H4 (cell line): ENCODE data around the gene GPC5. TPM values are rescaled to one million over a fixed set of nuclear protein-coding genes. Genes with fewer than 3 reads are reported as not detected.

Source experiments
- DNase-seq: peaks from one replicate; pipeline ENCODE4 v3.0.0-alpha.2; 2015; ENCODE audit warnings: low spot score
- total RNA-seq: library from RNA; depleted of rRNA; stranded (reverse); fragments of >200 nt; shearing (Covaris generic); gene quantifications from 2 replicates; pipeline ENCODE4 v1.2.3, GENCODE V29; 2014

Gene GPC5
- total RNA-seq, 1 experiment from 2014 or later = 1.5 TPM

DNA sequence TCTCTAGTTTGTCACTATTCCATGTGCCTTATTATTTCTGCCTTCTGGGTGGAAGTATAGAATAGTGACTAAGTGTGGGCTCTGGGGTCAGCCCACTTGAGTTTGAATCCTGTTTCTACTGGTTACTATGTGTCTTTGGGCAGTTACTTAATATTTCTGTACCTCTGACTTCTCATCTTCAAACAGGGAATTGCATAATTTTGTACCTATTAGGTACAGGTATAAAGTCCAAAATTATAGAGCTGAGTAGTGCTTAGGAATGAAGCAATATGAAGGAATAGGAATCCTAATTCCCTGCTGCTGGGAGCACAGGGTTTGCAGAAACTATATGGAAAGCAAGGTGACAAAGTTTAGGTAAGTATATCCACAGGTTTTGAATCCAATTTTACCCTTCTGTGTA is 564.5 kb downstream of the GPC5 start:
- DNase-seq = no peak

DNA sequence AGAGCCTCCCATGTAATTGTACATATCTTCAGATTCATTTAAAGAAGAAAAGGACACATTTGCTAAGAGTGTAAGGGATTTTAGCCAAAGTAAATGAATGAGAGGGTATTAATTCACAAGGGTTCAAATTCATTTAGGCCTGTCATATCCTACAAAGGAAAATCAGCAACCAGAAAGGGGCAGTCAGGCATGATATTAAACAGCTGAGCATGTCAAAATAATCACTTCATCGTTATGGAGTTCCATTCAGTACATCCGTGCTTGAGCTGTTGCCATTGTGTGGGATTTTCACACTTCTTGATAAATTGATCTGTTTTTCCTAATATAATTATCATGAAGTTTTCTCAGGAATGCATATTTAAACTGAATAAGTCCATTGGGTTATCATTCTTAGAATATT is 567.1 kb downstream of the GPC5 start:
- no peak for DNase-seq

DNA sequence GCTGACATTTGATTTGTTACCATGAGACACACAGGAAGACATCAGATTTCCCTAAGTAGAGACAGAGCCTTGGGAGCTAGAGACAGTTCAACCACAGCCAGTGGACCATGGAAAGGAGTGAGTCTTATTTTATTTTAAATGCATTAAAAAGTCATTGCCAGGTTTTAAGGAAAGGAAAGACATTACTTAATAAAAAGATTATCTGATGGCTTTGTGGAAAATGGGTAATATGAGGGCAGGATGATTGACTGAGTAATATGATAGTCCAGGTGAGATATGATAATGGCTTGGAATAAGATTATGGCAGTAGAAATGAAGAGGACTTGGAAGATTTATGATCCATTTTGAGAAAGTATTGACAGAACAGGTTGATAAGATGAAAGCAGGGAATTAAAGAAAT is 580.1 kb downstream of the GPC5 start:
- no peak for DNase-seq

DNA sequence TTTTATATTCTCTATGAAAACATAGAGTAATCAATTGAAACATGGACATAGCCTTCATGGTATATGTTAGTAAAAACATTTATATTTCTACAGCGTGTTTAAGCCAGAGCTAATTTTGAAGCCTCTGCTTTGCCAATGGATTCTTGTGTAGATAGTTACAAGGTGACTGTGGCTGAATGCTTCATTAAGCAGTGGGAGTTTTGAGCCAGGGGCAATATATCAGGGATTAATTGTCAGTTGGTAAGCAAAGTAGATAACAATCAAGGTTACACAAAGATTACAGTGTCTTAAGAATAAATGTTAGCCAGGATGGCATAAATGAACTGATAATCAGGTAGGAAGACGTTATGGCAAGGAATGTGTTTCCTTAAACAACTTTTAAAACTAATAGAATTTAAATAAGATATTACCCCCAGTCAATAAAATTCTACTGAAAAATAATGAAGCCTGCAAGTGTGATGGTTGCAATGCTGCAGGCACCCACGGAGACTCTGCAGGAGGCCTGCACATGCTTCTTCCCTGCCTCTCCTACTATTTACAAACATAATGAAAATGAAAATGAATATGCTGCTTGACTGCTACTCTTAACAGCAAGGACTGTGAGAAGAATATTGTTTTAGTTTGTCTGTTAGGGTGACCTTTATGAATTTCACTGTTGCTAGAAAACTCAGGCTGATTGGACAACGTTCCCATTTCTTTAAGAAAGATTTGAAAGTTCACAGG is 588.5 kb downstream of the GPC5 start:
- DNase-seq = no peak

DNA sequence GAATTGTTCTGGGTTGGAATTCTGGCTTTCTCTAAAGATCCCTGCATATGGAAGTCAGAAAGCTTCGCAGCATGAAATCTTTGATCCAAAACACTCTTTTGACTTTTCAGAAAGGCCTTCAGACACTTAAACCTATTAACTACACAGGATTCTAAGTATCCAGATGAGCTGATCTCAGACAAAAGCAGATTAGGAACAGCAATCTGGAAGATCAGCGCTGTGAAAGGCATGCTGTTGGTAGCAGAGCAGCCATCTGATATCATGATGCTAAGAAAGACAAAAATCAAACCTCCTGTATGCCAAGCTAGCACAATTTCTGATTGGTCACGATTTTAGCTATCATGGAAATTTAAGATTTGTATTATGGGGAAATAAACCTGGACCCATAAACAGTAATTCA is 589.9 kb downstream of the GPC5 start:
- DNase-seq = no peak

DNA sequence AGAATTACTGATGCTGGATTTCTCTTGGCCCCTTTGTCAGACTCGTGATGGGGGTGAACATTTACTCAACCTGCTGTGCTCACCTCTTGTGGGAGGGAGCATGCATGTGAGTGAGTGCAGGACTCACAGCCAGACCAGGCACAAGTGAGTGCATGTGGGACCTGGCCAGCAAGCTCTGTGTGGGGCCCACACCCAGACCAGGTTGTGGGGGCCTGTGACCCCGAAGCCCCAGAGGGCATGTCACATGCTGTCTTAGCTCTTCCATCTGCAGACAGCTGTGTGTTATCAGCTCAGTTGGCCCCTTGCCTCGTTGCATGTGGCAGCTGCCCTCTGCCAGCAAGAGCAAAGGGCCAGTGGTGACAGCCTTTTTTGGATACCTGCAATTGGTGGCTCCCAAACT is 614.4 kb downstream of the GPC5 start:
- DNase-seq = no peak

DNA sequence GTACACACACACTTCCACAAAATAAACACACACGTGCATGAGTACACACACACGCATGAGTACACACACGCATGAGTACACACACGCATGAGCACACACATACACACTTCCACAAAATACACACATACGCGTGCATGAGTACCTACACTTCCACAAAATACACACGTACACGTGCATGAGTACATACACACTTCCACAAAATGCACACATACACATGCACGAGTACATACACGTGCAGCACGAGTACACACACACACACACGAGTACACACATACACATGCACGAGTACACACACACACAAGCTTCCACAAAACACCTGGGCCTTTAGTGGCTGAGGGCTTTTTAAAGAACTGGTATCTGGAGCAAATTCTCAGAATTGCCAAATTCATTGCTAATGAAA is 619.3 kb downstream of the GPC5 start:
- no peak for DNase-seq

DNA sequence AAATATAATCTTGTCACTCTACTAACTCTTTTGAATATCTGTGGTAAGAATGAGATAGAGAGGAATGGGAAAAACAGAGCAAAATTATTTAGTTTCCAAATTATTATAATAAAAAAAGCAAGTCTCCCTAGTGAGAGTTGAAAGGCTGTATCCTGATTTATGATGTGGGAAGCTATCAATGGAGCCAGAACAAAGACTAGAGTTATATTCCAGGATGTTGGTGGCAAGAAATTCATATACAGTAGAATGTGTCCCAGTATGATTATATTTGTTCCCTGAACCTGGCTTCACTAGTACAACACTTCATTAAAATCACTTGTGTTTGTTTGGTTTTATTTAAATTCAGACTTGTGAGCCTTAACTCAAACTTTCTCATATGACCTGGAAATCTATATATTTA is 630.3 kb downstream of the GPC5 start:
- no peak for DNase-seq

DNA sequence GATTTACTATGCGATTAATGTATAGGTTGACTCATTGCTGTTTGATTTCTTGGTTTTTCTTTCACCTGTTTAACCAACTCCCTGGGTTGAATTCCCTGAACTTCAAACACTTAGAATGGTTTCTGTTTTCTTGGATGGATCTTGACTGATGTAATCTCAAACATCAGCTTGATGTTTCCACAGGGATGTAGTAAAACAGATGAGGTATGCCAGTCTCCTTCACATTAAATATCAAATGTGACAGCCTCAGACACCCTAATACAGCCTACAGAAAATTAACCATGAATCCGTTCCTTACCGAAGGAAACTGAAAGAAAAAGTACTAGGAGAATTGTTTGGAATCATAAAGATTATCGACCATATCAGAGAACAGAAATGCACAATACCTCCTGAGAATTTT is 631.2 kb downstream of the GPC5 start:
- no peak for DNase-seq

DNA sequence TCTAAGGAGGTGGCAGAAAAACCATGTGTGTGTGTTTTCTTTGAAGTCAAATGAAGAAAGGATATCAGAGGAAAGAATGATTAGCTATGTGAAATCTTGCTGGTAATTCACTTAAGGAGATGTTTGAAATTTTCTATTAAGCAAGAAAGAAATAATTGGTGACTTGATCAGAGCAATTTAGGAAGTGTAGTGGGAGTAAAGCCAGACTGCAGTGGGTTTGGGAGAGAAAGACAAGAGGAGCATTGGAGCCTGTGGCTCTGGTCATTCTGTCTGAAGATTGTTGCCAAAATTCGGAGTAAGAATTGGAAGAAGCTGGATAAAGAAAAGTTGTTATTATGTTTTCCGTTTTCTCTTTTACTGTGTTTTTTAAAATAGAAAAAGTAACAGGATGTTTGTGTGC is 640.5 kb downstream of the GPC5 start:
- DNase-seq = no peak

DNA sequence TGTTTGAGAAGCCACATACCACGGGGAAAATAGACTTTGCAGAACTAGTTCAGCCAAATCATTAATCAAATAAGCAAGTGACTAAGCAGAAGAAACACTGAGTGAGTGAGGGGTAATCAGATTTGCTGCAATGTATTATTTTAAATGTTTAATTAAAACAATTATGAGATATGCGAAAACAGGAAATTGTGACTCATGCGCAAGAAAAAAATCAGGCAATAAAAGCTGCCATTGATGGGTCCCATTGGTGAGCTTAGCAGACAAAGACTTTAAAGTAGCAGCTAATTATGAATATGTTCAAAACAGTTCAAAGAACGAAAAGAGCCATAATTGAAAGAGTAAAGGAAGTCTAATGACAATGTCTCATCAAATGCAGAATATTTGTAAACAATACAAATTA is 644.1 kb downstream of the GPC5 start:
- no peak for DNase-seq

DNA sequence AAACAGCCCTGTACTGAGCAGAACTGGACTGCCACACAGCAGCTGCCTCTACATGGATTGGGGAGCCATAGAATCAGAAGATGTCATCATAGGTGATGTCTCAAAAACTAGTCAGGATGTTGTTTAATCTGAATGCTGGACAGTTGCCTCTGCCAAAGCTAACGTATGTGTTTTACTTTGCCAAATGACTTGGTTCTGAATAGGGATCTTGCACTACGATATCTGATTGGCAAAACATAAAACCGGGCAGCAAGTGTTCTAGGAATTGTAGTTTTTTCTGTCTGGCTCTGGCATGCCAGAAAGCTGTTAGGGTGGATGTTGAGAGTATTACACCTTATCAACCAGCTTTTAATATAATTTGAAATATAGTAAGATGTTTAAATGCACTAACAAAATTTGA is 645.9 kb downstream of the GPC5 start:
- no peak for DNase-seq

DNA sequence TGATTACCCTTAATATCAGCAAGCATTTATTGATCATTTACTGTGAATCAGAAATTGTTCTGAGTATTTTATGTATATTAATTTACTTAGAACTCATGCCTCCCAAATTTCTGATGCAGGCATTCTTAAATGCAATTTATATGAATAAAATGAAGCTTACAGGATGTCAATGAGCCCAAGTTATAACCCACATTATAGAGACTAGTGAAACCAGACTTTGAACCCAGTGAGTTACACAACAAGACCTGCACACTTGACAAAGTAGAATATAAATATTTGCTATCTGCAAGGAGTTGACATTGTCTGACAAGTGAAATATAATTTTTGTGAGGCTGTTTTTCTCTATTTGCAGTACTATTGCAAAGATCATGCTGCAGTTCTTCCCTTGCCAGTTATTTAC is 656.0 kb downstream of the GPC5 start:
- DNase-seq = no peak

DNA sequence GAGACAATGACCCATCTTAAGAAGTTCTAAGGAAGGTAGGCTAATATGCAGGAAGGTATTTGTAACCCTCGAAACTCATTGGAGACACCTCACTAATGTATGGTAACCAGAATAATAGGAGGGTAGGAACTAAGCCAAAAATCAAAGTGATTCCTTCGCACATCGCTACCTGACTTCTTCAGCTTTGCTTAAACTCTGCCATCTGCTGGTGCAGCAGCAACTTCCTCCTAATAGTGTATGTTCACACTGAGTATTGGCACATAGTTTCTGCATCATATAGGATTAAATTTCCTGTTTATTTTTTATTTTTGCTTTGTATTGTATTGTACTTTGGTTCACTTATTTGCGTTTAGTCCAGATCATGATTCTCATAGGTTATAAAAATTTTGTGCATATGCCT is 676.2 kb downstream of the GPC5 start:
- DNase-seq = peak; percentile 4

DNA sequence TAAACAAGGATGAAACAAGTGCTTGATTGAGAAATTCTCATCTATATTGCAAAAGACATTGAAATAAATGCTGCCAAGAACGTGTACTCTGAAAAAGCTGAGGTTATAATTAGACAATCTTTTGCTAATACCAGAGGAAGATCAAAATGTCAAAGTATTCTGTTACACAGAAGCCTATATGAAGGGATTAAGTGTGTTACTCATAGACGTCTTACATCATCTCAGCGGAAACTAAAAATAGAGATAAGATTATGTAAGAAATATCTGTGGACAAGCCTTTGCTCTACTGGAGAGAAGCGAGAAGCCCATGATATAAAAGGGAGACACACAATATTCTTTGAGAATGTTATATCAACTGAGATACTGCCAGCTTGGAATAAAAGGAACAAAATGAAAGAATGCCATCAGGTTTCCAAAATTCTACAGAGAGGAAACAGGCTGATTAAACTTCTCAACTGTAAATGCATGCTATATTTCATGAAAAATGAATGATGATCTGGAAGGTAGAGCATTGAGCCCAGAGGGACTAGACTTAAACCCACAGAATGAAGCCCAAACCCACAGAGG is 699.0 kb downstream of the GPC5 start:
- peak; percentile 10 for DNase-seq

DNA sequence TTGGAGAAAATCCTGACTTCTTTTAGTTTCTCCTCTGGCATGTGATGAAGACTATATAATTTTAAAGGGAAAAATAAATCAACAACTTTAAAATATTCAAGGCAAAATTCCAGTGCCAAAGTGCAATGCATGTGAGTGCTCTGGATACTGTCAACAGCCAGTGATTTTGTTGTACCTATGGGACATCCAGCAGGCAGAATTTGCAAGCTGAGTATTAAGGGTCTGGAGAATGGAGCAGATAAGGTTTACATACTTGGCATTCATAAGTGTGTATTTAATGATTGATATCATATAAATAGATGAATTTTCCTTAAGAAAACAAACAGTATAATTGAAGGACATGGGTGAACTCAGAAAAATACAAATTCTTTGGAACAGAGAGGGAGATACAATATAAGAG is 703.4 kb downstream of the GPC5 start:
- DNase-seq = no peak

DNA sequence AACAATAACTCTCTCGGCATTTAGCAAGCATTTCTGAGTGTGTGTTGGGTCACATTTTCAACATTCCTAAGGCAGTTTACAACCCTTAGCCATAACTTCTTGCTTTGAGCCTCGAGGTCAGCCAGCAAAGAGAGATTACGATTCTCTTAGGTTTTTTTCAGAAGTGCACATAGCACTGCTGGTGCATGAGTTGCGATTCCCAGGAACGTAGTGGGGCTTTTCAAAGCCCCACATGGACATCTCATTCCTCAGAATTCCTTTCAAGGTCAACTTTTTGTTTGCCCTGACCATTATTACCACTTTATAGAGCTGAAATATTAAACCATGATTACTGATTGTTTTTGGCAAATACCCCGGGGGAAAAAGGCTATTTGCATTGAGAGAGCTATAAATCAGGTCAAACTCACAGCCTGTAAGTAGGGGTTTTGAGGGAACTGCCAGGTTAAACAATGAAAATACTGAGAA is 705.3 kb downstream of the GPC5 start:
- no peak for DNase-seq

DNA sequence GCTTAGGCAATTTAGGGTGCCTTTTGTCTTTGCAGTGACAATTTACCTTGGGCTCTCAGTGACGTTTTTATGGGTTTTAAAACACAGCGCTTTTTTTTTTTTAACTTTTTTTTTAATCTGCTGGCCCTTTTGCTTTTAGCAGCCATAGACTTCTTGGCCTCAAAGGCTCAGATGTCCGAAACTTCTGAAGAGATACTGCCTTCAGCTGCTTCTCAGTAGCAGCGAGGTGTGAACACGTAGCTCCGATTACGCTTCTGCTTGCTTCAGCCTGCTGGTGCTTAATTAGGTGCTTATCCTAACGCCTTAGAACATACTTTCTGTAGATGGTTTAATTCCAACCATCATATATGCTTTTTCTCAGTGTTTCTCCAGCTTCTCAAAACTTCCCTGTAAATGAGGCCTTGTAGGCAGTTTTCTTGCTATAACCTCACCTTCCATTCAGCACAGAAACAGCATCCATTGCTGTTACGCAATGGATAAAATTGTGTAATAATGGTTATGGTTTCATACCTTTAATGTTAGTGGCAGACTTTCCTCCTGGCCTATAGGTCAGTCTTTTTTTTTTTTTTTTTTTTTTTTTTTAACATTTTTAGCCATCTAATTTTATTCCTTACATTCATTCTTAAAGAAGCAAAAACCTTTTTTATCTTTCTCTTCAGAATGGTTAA is 723.9 kb downstream of the GPC5 start:
- DNase-seq = no peak

DNA sequence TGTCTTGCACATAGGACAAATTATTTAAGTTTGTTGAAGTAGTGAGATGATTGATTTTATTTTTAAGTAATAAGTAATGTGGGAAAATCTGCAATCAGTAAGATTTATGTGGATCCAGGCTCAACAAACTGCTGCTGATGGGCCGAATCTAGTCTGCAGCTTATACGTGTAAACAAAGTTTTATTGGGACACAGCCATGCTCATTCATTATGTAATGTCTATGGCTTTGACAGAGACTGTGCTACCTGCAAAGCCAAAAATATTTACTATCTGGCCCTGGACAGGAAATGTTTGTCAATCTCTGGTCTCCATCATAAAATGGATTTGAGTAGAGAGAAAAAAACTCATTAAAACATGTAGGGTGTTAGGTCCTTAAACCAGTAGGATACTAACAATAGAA is 728.0 kb downstream of the GPC5 start:
- no peak for DNase-seq

DNA sequence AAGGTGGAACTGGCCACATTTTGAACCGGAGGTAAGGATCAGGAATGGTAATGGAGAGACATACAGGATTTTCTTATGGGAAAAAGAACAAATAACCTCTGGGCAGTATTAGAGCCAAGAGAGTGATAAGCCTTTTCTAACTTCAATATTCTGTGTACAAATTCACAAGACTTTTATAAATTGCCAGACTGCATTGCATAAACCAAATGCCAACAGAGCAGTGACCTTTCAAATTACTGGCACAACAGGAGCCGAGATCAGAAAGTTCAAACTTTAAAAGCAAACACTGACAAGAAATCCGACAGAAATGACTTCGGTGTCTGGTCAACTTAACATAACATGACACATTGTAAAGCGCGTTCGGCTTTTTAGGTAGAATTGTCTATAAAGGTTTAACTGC is 737.1 kb downstream of the GPC5 start:
- DNase-seq = no peak

DNA sequence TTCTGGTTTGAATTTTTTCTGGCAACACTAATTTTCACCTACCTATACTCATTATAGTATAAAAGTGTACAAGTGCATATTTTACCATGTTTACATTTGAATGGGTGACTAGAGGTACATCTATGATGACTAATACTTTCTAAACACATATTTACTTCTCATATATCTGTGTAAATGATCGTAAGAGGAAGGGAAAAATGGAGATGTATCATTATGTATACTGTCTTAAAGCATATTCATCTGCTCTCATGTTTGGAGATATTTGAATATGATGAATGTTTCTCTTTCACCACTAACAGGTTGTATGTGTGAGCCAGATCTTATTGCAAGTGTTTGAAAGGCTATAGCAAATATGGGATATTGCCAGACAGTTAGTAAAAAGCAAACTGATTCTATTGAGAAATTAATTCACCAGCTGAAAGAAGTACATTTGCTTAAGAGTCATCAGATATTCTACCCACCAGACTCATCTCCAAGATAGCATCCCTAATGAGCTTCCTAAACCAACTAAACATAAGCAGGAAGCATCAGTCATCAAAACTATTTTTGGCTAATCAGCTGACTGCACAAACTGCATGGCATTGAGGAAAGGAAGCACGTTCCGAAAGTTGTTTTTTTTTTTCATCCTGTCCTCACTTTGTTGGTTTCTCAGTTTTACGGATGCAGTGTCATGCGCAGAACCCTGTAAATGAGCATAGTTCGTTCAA is 738.2 kb downstream of the GPC5 start:
- DNase-seq = peak; percentile 4

DNA sequence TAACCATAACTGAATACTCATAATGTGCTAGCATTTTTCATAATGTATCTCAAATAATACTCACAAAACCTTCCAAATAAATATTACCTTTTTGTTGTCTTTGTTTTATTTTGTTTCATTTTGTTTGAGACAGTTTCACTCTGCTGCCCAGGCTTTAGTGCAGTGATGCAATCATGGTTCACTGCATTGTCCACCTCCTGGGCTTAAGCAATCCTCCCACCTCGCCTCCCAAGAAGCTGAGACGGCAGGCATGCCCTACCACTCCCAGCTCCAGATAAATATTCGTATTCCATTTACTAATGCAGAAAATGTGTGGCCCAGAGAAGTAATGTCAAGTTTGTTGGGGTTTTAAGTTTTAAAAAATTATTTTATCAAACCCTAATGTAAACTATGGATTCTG is 739.1 kb downstream of the GPC5 start:
- DNase-seq = no peak

DNA sequence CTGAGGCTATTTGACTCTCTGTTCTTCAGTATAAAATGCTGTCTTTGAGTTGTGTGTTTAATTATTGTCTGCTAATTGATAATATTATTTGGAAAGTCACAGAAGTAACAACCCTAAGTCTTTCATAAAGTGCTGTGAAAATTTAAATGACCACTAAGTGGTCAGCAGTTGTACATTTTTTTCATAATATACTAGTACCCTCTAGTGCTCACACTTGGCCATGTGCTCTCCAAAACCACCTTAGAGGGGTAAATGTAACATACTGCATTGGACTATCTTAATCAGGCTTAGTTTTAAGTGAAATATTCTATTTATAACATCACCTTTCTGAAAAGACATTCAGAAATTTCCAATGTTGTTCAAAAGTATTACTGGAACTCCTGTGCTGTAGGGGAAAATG is 745.3 kb downstream of the GPC5 start:
- DNase-seq = no peak
